GM18520 (cell line): ENCODE results near the gene HNRNPA1.
"Not testable (repeated sequence)": the region's sequence is repeated elsewhere in the genome, so short reads cannot be mapped to it uniquely, and the experiment has no call there.

Source experiments
- ATAC-seq: cut with Tn5 transposase; IDR thresholded peaks from one replicate; pipeline ENCODE4 v1.9.1; 2021; ENCODE audit not compliant: unreplicated experiment

The HNRNPA1 gene

DNA sequence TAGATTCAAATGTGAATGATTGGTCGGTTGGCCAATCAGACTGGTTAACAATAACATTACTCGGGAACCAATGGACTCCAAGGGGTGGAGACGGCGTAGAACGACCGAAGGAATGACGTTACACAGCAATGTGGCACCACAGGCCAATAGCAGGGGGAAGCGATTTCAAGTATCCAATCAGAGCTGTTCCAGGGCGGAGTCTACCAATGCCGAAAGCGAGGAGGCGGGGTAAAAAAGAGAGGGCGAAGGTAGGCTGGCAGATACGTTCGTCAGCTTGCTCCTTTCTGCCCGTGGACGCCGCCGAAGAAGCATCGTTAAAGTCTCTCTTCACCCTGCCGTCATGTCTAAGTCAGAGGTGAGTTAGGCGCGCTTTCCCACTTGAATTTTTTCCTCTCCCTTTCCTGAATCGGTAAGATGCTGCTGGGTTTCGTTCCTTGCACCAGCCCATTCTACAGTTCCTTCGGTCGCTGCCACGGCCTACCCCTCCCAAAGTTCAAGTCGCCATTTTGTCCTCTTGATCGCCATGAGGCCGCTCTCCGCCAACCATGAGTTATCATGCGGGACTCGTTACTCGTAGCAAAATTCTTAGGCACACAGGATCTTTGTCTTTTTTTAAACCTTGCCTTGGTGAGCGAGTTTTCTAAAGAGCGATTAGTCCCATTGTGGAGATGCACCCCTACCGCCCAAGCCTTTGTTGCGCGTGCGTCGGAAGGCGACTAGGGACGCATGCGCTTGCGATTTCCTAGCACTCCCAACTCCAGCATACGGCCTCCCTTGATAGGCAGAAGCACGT lies at the start of gene HNRNPA1:
HNRNPA1 (plus strand) TSS at position 259 of the 793 bp plus-strand sequence; CDS start at position 341, 82 bp downstream.
- peak; percentile 78 for ATAC-seq

- not testable (repeated sequence) for ATAC-seq
Observed at GRCh38 chr12:54231269-54231668, 49.3 kb upstream of the HNRNPA1 start.

GRCh38 chr12:54232790-54233189 lies 47.7 kb upstream of the HNRNPA1 start:
- ATAC-seq, result no peak

DNA sequence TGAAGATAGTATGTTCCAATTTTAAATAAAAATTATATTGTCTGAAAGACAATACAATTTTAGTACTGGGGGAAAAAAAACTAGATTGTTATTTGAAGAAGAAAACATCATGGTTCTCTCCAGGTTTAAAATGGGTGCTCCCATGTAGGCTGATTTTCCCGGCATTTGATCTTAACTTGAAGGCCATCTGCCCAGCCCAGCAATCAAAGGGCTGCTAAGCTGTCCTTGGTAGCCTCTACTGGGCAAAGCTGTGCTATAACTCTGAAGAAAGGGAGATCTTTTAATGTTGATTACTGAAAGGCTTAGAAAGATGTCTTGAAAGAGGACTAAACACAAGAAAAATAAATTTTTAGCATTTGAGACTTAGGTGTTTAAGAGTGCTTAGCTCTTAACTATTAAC lies 42.0 kb upstream of the HNRNPA1 start:
- no peak for ATAC-seq

DNA sequence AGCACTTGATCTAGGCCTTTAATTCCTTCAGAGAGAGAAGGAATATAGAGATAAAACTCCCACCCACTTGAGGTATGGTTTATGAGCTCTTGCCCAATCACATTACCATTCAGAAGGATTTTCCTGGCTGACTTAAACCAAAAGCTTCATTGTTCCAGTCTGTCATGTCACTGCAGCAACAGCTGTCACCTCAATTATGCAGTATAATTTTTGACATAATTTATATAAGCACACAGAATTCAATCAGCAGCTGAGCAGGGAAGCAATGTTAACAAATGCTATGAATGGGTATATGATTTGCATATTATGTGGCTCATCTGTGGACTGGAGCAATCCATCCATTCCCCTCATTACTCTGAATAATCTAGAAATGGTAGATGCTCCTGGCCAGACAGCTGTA lies 40.9 kb upstream of the HNRNPA1 start:
- no peak for ATAC-seq

GRCh38 chr12:54240129-54240528 lies 40.4 kb upstream of the HNRNPA1 start:
- no peak for ATAC-seq

GRCh38 chr12:54240971-54241588 lies 39.4 kb upstream of the HNRNPA1 start:
- ATAC-seq, result peak; percentile 58

- ATAC-seq, result no peak
Observed at GRCh38 chr12:54246011-54246641, 34.4 kb upstream of the HNRNPA1 start.

GRCh38 chr12:54249489-54249888 lies 31.0 kb upstream of the HNRNPA1 start:
- ATAC-seq, result no peak

GRCh38 chr12:54251667-54252284 lies 28.8 kb upstream of the HNRNPA1 start:
- no peak for ATAC-seq

DNA sequence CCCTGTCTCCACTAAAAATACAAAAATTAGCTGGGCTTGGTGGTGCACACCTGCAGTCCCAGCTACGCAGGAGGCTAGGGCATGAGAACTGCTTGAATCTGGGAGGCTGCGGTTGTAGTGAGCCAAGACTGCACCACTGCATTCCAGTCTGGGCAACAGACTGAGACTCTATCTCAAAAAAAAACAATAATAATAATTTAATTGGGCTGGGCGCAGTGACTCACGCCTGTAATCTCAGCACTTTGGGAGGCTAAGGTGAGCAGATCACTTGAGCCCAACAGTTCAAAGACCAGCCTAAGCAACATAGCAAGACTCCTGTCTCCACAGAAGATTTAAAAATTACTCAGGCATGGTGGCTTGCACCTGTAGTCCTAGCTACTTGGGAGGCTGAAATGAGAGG lies 27.3 kb upstream of the HNRNPA1 start:
- ATAC-seq, result no peak

DNA sequence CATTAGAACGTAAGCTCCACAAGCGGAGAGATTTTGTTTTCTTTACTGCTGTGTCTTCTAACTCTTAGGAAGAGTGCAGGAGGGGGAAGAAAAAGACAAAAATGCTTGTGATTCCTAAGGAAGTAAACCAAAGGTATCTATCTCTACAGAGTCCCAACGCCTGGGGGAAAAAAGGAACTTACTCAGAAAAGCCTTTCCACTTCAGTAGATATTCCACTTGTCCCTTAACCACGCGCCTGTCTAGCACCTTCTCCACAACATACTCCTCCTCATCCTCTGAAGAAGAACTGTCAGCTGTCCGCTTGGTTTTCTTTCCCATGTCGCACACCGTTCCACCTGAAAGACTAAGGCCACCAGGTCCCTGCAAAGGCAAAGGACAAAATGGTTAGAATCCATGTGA lies 23.2 kb upstream of the HNRNPA1 start:
- ATAC-seq, result no peak

DNA sequence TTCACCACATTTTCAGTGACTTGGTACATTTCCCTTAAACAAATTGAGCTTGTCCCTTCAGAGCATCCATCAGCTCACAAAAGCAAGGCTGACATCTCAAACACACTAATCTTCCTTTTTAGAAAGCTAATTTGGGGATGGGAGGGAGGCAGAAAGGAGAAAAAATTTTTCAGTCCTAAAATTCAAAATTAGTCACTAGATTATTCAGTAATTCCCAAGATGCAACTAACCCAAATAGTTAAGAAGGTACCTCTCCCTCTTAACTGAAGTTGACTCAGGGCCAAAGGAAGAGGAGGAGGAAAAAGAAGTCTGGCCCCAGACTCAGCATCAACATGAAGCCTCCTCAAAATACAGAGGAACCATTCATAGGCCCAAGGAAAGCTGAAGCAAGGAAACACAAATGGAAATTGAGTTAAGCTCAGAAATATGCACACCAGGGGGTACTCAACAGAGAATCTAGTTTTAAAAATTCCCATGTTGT lies 22.3 kb upstream of the HNRNPA1 start:
- ATAC-seq, result no peak

GRCh38 chr12:54259194-54260011 lies 21.1 kb upstream of the HNRNPA1 start:
- ATAC-seq, result no peak

DNA sequence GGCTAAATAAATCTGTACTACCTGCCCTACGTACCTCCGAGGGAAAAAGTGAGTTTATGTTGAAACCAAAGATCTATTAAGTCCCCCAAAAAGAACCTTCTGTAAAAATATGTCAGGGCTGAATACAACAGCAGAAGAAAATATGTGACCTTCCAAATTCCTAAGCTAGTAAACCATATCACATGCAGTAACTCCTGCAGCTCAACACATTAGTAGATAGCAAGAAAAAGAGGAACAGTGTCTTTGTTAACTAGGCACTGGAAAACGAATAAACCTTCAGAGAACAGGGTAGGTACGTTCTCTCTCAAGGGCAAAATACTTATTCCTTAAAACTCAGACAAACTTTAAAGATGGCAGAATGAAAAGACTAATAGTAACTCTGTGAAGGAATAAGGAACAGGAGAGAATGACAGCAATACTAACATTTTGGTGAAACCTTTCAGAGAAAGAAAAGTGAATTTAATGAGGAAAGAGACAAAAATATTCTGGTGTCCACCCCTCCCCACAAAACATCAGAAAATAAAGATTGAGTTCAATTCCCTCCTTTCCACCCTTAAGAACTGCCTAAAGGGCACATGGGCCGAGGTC lies 18.6 kb upstream of the HNRNPA1 start:
- ATAC-seq, result no peak

- no peak for ATAC-seq
Observed at GRCh38 chr12:54262403-54262925, 18.1 kb upstream of the HNRNPA1 start.

DNA sequence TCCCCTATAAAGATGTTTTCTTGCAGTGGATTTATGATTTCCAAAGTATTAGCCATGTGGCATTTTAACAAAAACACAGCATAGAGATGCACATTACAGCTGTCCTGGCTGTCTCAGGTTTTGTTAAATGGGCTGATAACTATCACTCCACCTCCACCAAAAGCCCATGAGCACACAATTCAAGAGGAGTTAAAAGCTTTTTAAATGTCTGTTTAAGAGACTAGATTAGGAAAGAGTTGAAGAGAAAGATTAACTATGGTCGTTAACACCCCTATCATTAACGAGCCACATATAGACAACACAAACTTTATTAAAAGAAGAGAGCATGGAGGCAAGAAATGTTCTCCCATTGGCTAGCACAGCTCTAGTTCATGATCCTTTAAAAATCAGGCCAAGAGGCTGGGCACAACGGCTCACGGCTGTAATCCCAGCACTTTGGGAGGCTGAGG lies 15.1 kb upstream of the HNRNPA1 start:
- ATAC-seq, result no peak

DNA sequence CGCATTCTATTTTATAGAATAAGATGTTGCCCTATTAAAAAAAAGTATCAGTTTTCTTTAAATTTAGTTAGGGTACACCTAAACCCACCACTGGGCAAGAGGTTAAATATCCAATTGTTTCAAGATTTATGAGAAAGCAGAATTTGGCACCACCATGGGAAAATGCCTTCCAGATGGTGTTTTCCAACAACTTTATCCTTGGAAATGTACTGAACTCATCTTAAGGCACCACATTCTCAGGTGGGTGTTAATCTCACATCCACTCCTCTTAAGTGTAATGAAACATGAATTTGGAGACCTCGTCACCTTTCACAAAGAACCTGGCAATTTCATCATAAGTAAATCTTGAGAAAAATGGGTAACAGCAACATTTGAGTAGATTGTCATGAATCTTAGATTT lies 13.7 kb upstream of the HNRNPA1 start:
- no peak for ATAC-seq

GRCh38 chr12:54270345-54270744 lies 10.2 kb upstream of the HNRNPA1 start:
- ATAC-seq, result no peak

GRCh38 chr12:54272214-54272613 lies 8.3 kb upstream of the HNRNPA1 start:
- ATAC-seq, result no peak
